K562 (cell line): ENCODE measurements around the gene CCDC9. TPM values are rescaled to one million over a fixed set of nuclear protein-coding genes. Genes with fewer than 3 reads are reported as not detected.
A peak's percentile ranks its signal among the peaks of the same experiment; 100 is the strongest.

ENCODE experiments used
- BCOR ChIP-seq: fragments of 450-650 bp; IDR thresholded peaks from 2 replicates; pipeline ENCODE4 v1.6.1; 2016
- BRD4 ChIP-seq: fragments of 200-600 bp; sonication (generic); IDR thresholded peaks from 2 replicates; pipeline ENCODE4 v1.6.1; 2017; ENCODE audit warnings: inconsistent platforms
- MYBL2 ChIP-seq, 2 experiments: fragments of 450-650 bp in 1 of 2; sonication (generic) in 1 of 2; formaldehyde crosslinking in 1 of 2; IDR thresholded peaks; 2 replicates each; pipeline versions ENCODE4 v1.6.1 to v1.8.1; 2017 to 2022; ENCODE audit warnings: borderline replicate concordance in 1 of 2, inconsistent platforms in 1 of 2, low read depth in 1 of 2, mild to moderate bottlenecking in 1 of 2, missing genetic modification reagents in 1 of 2, moderate library complexity in 1 of 2
- MYC ChIP-seq, 2 experiments: fragments of 250-450 bp in 1 of 2; sonication (Bioruptor Pico) in 1 of 2; IDR thresholded peaks; 2 replicates each; pipeline versions ENCODE4 v1.5.1 to v1.6.1; 2012 to 2021; ENCODE audit warnings: low read depth in 2 of 2, borderline replicate concordance in 1 of 2, improper control_type of control experiment in 1 of 2, low read length in 1 of 2, mild to moderate bottlenecking in 1 of 2, moderate library complexity in 1 of 2
- OTX1 ChIP-seq: fragments of 450-650 bp; formaldehyde crosslinking; IDR thresholded peaks from 2 replicates; pipeline ENCODE4 v1.4.0; 2022; ENCODE audit warnings: mild to moderate bottlenecking
- SMARCE1 ChIP-seq: fragments of 450-650 bp; IDR thresholded peaks from 2 replicates; pipeline ENCODE4 v1.7.1; 2016; ENCODE audit warnings: mild to moderate bottlenecking
- ZNF589 ChIP-seq: fragments of 200-800 bp; sonication (Bioruptor generic); IDR thresholded peaks from 2 replicates; pipeline ENCODE4 v1.6.1; 2016; ENCODE audit warnings: low read depth, missing genetic modification characterization, missing compliant biosample characterization
- ZNF79 ChIP-seq: fragments of 250-450 bp; sonication (Bioruptor Pico); IDR thresholded peaks from 2 replicates; pipeline ENCODE4 v1.4.0; 2020; ENCODE audit warnings: low read depth, mild to moderate bottlenecking, moderate library complexity
- polyA plus RNA-seq, 8 experiments: library from polyadenylated mRNA; depleted of rRNA in 4 of 8; stranded (reverse) in 5 of 8; unstranded in 3 of 8; fragments of >200 nt; fragmentation: Nextera tagmentation in 2 of 8; fragmentation: Illumina TruSeq in 1 of 8; extraction: Ambion mirVana in 2 of 8; extraction: Trizol in 1 of 8; gene quantifications; 2 replicates each; pipeline versions ENCODE4 v1.2.1 to v1.2.3, GENCODE V29; 2011 to 2014; ENCODE audit warnings: inconsistent platforms in 1 of 8, missing spikeins in 1 of 8
- total RNA-seq, 7 experiments: library from RNA; depleted of rRNA in 6 of 7; stranded (reverse); fragments of >200 nt in 6 of 7; fragmentation: Illumina TruSeq in 2 of 7; extraction: Trizol in 2 of 7; gene quantifications; 2 replicates each; pipeline versions ENCODE4 v1.2.1 to v1.2.3, GENCODE V29; 2011 to 2021; ENCODE audit warnings: low replicate concordance in 1 of 7
- TF ChIP-seq, protein P1 (sequence below): fragments of 250-450 bp; sonication (Bioruptor Pico); IDR thresholded peaks from 2 replicates; pipeline ENCODE4 v1.9.0; 2021; ENCODE audit warnings: mild to moderate bottlenecking, inconsistent platforms
- TF ChIP-seq, protein P2 (sequence below), 2 experiments: fragments of 250-450 bp in 1 of 2; fragments of 450-650 bp in 1 of 2; sonication (Bioruptor Pico) in 1 of 2; IDR thresholded peaks; 2 replicates each; pipeline versions ENCODE4 v1.6.1 to v1.8.0; 2016 to 2021; ENCODE audit warnings: mild to moderate bottlenecking in 2 of 2, moderate library complexity in 2 of 2, missing compliant biosample characterization in 1 of 2, missing genetic modification characterization in 1 of 2
- TF ChIP-seq, protein P3 (sequence below): sonication (generic); formaldehyde crosslinking; IDR thresholded peaks from 2 replicates; pipeline ENCODE4 v1.8.0; 2022; ENCODE audit warnings: mild to moderate bottlenecking, low read depth, missing genetic modification reagents

The CCDC9 gene
- total and polyA plus RNA-seq, 9 of the 15 experiments (the other 6 are each of a cell fraction or from before 2014, with no cell fraction given), result 0.23 to 38.6 (median 8.4) TPM

DNA sequence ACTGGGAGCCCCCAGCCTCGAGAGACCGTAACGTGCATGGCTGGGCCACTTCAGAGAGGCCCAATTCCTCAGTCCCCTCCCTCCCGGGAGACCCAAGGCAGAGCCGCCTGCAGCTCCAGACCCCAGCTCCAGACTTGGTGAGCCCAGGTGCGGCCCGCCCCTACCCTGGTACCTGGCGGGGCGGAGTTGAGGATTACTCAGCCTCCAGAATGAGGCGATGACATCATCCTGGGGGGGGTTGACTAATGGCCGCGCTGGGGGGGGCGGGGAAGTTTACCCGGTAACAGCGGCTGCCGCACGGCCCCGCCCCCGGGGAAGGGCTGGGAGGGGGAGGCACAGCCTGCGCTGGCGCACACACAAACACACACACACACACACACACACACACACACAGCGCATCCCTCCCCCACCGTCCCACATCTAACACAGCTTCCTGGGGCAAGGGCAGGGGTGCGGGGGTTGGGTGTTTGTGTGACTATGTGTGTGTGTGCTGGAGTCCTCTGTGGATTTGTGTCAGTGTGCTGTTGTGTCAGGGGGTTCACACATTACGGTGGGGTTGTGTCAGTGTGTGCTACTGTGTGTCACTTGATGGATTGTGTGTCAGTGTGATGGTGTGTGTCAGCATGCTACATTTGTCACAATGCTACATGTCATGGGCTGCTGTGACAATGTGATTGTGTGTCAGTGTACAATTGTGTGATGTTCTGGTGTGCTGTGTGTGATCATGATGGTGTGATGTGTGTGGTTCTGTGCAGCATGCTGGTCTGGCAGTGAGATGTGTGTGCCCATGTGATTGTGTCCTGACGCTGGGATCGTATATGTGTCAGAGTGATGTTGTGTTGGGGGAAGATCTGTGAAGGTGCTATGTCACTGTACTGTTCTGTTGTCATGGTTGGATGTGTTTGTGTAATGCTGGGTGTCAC is 15.1 kb upstream of the CCDC9 start (continued):
- TF ChIP-seq, protein P1, sequence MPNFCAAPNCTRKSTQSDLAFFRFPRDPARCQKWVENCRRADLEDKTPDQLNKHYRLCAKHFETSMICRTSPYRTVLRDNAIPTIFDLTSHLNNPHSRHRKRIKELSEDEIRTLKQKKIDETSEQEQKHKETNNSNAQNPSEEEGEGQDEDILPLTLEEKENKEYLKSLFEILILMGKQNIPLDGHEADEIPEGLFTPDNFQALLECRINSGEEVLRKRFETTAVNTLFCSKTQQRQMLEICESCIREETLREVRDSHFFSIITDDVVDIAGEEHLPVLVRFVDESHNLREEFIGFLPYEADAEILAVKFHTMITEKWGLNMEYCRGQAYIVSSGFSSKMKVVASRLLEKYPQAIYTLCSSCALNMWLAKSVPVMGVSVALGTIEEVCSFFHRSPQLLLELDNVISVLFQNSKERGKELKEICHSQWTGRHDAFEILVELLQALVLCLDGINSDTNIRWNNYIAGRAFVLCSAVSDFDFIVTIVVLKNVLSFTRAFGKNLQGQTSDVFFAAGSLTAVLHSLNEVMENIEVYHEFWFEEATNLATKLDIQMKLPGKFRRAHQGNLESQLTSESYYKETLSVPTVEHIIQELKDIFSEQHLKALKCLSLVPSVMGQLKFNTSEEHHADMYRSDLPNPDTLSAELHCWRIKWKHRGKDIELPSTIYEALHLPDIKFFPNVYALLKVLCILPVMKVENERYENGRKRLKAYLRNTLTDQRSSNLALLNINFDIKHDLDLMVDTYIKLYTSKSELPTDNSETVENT (CRISPR knock-in tag), result no peak
- TF ChIP-seq SMARCE1 (peak; percentile 71), BRD4 (0 out of 2 replicates have a peak, but pooled peaks have one; percentile 21), MYC (IDR thresholded peaks at IDR 0.05; ENCODE audit: low read depth, low read length) (no peak; the same call in 1 of the 2 replicates), MYC (CRISPR knock-in tag; IDR thresholded peaks at IDR 0.05; ENCODE audit: borderline replicate concordance, low read depth) (0 out of 2 replicates have a peak, but pooled peaks have one; percentile 53), BCOR (peak; percentile 77), MYBL2 (IDR thresholded peaks at IDR 0.05; ENCODE audit: low read depth) (no peak), MYBL2 (CRISPR knock-in tag; IDR thresholded peaks at IDR 0.05; ENCODE audit: borderline replicate concordance) (peak; percentile 61; the same call in 1 of the 2 replicates), ZNF589 (CRISPR knock-in tag) (0 out of 2 replicates have a peak, but pooled peaks have one; percentile 49), ZNF79 (no peak), OTX1 (peak; percentile 62; the same call in 1 of the 2 replicates)
- TF ChIP-seq, protein P2, sequence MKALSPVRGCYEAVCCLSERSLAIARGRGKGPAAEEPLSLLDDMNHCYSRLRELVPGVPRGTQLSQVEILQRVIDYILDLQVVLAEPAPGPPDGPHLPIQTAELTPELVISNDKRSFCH (CRISPR knock-in tag; IDR thresholded peaks at IDR 0.05), result no peak
- TF ChIP-seq, protein P2 (tag; IDR thresholded peaks at IDR 0.05), result peak; percentile 76
- TF ChIP-seq, protein P3, sequence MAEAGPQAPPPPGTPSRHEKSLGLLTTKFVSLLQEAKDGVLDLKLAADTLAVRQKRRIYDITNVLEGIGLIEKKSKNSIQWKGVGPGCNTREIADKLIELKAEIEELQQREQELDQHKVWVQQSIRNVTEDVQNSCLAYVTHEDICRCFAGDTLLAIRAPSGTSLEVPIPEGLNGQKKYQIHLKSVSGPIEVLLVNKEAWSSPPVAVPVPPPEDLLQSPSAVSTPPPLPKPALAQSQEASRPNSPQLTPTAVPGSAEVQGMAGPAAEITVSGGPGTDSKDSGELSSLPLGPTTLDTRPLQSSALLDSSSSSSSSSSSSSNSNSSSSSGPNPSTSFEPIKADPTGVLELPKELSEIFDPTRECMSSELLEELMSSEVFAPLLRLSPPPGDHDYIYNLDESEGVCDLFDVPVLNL (CRISPR knock-in tag), result no peak
